ENCODE measurements around the gene VWA2. TPM values are rescaled to one million over a fixed set of nuclear protein-coding genes. Genes with fewer than 3 reads are reported as not detected.

VWA2 gene
- total RNA-seq, 4 donors from 2014 or later = 2.5 to 22.6 TPM; not detected in 2

GRCh38 chr10:114290038-114290437 is 51.0 kb downstream of the VWA2 start:
- Histone ChIP-seq H3K4me3 (no peak overlapping the region), H3K36me3 (no peaks in the 10 kb centered on the region), H3K27me3 (no peaks in the 10 kb centered on the region), H3K4me1 (no peaks in the 10 kb centered on the region), H3K9me3 (peaks cover 0 to 2% of the 10 kb centered on the region in 2 donors), H3K27ac (no peak overlapping the region)
- DNase-seq = no peak
- no peak for TF ChIP-seq POLR2A (IDR thresholded peaks at IDR 0.05)
- intact Hi-C loops (cut with DNase I; ENCODE audit: low total_unique reads) = no loop called here

GRCh38 chr10:114291076-114291475 is 52.0 kb downstream of the VWA2 start:
- intact Hi-C loops (cut with DNase I; ENCODE audit: low total_unique reads) = no loop called here
- TF ChIP-seq POLR2A (IDR thresholded peaks at IDR 0.05) = no peak
- no peak for TF ChIP-seq CTCF (IDR thresholded peaks at IDR 0.05)
- no peaks in the 10 kb centered on the region for H3K27me3 ChIP-seq
- H3K4me1 ChIP-seq = no peaks in the 10 kb centered on the region
- no peak overlapping the region for H3K4me3 ChIP-seq
- H3K9me3 ChIP-seq = peaks cover 0 to 12% of the 10 kb centered on the region in 2 donors
- DNase-seq = no peak
- H3K27ac ChIP-seq = no peak overlapping the region
- H3K36me3 ChIP-seq = no peaks in the 10 kb centered on the region

GRCh38 chr10:114291516-114291915 is 52.5 kb downstream of the VWA2 start:
- TF ChIP-seq POLR2A (IDR thresholded peaks at IDR 0.05) = no peak
- TF ChIP-seq CTCF (IDR thresholded peaks at IDR 0.05) = no peak
- Histone ChIP-seq H3K36me3 (no peaks in the 10 kb centered on the region), H3K27me3 (no peaks in the 10 kb centered on the region), H3K27ac (no peak overlapping the region), H3K4me3 (no peak overlapping the region), H3K4me1 (no peaks in the 10 kb centered on the region), H3K9me3 (peaks cover 0 to 16% of the 10 kb centered on the region in 2 donors)
- DNase-seq = no peak
- intact Hi-C loops (cut with DNase I; ENCODE audit: low total_unique reads) = no loop called here

- Histone ChIP-seq H3K36me3 (no peaks in the 10 kb centered on the region), H3K4me1 (no peaks in the 10 kb centered on the region), H3K4me3 (no peak overlapping the region), H3K27me3 (no peaks in the 10 kb centered on the region), H3K27ac (no peak overlapping the region), H3K9me3 (peaks cover 0 to 16% of the 10 kb centered on the region in 2 donors)
- no peak for DNase-seq
- TF ChIP-seq POLR2A (IDR thresholded peaks at IDR 0.05) = no peak
- TF ChIP-seq CTCF (IDR thresholded peaks at IDR 0.05) = no peak
- intact Hi-C loops (cut with DNase I; ENCODE audit: low total_unique reads) = no loop called here
These were observed 54.0 kb downstream of the VWA2 start for GRCh38 chr10:114293075-114293474.

- Histone ChIP-seq H3K27ac (peak overlapping the region in 1 of 2 donors; percentile 2), H3K36me3 (no peaks in the 10 kb centered on the region), H3K27me3 (no peaks in the 10 kb centered on the region), H3K4me3 (no peak overlapping the region), H3K9me3 (peaks cover 0 to 16% of the 10 kb centered on the region in 2 donors), H3K4me1 (no peaks in the 10 kb centered on the region)
- no peak for DNase-seq
- intact Hi-C loops (cut with DNase I; ENCODE audit: low total_unique reads) = no loop called here
- no peak for TF ChIP-seq CTCF (IDR thresholded peaks at IDR 0.05)
- TF ChIP-seq POLR2A (IDR thresholded peaks at IDR 0.05) = no peak
These were observed 55.5 kb downstream of the VWA2 start for GRCh38 chr10:114294549-114294948.

GRCh38 chr10:114295393-114295792 is 56.3 kb downstream of the VWA2 start:
- H3K4me1 ChIP-seq = no peaks in the 10 kb centered on the region
- peaks cover 0 to 16% of the 10 kb centered on the region in 2 donors for H3K9me3 ChIP-seq
- no peak for DNase-seq
- intact Hi-C loops (cut with DNase I; ENCODE audit: low total_unique reads) = no loop called here
- no peaks in the 10 kb centered on the region for H3K27me3 ChIP-seq
- TF ChIP-seq POLR2A (IDR thresholded peaks at IDR 0.05) = no peak
- no peak for TF ChIP-seq CTCF (IDR thresholded peaks at IDR 0.05)
- no peaks in the 10 kb centered on the region for H3K36me3 ChIP-seq
- peak overlapping the region in 1 of 2 donors; percentile 58 for H3K27ac ChIP-seq
- H3K4me3 ChIP-seq = no peak overlapping the region

Measured in uterus (tissue), 4 donors.